ENCODE data around the gene RGS12.

RGS12 gene

DNA sequence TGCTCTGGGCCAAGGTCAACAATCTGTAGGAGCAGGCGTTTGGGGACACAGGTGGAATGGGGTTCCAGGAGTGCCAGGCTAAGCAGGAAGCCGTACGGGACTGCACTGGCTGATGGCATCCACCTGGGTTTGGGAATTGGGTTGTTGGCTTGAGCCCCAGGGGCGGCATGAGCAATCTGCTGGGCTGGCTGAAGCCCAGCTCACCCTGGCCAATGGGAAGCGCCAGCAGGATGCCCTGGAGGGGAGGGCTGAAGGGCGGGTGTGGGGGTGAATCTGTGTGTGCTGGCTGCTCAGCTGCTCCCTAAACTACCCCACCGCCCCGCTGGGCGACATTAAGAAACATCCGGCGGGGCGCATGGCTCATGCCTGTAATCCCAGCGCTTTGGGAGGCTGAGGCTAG is 8.9 kb upstream of the RGS12 start:
- DNase-seq (ENCODE audit: low spot score), result no peak

DNA sequence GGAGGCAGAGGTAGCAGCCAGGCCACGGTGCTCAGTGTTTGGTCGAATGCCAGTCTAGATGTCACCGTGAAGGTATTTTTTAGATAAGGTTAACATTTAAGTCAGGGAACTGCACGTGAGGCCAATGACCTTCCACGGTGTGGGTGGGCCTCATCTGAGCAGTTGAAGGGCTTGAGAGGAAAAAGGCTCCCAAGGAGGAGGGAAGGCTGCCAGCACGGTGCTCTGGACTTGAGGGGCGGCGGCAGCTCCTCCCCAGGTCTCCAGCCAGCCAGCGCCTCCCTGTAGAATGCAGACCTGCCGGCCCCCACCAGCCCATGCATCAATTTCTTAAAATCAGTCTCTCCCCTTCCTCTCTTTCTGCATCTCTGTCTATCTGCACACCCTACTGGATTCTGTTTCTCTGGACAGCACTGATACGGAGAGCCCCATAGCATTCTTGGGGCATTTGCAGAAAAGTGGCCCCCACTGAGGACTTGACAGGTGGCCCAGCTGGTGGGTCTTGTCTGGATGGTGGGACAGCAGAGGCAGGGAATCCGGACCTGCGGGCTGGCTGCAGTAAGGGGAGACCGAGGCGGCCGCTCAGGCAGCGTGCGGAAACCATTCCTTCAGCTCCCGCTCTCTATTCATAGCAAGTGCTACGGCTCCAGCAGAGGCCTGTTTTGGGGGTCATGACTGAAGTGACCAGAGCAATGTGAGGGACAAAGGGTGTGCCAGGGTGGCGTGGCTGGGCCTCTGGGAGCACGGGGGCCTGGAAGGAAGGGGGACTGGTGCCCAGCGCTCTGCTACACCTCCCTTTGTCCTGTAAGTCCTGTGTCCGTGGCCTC is 7.9 kb upstream of the RGS12 start:
- DNase-seq (ENCODE audit: low spot score), result no peak

DNA sequence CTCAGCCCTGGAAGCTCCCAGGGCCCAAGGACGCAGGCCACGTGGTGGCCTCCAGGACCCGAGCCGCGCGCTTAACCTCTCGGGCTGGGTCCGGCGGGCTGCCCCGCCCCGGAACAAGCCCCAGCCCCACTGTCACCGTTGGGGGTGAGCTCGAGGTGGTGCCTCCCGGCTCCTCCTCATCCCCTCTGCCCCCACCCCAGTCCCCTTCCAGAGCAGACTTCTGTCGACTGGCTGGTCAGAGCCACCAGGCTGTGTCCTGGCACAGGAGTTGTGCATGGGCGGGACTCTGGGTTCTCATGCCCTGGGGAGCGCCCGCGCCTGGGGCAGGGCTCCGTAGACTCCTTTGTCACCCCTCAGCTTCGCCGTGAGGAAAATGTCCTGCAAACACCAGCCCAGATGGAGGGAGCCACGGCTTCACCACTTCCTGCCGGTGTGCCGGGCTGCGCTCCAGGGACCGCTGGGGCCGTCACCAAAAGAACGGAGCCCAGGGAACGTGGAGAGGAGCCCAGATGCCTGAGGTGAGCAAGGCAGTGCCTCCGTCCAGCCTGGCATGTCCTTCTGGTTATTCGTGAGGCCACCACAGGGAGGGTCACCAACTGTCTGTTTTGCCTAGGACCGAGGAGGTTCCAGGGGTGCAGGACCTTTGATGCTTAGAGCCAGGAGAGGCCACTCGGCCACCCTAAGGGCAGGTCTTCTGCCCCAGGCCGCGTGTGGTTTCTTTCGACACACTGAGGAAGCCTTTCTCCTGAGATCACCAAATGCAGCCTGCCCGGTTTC is 7.1 kb upstream of the RGS12 start:
- DNase-seq (ENCODE audit: low spot score), result no peak

DNA sequence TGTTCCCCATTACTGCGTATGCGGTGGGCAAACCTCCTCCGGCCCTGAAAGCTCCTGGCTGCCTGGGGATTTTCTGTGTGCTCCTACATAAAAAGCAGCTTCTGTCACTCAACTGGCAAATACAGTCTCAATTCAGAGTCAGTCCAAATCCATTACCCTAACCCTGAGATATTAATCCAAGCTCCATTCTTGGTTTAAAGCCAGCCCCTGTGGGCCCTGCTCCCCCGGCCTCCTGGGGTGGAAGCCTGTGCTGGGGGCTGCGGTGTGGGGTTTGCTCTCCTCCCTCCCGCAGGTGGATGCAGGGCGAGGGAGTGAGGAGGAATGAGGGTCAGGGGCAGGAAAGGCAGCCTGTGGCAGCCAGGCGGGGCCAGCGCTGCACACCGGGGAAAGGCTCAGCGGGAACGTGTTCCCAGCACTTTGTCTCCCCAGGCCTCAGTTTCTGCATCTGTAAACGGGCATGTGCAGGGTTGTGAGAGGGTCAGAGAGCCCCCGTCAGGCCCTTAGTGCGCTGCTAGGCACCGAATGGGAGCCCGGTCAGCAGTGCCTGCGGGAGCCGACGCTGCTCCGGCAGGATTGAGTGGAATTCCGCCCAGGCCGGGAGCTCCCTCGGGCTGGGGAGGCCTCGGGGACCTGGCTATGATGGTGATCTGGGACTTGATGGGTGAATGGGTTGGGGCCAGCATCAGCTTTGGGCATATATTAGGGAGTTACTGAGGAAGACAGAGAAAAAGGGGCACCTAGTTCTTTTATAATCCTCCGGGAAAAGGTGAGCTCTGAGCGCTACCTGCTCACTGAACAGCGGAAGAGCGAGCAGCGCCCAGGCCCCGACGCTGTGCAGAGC is 6.3 kb upstream of the RGS12 start:
- DNase-seq (ENCODE audit: low spot score), result no peak

DNA sequence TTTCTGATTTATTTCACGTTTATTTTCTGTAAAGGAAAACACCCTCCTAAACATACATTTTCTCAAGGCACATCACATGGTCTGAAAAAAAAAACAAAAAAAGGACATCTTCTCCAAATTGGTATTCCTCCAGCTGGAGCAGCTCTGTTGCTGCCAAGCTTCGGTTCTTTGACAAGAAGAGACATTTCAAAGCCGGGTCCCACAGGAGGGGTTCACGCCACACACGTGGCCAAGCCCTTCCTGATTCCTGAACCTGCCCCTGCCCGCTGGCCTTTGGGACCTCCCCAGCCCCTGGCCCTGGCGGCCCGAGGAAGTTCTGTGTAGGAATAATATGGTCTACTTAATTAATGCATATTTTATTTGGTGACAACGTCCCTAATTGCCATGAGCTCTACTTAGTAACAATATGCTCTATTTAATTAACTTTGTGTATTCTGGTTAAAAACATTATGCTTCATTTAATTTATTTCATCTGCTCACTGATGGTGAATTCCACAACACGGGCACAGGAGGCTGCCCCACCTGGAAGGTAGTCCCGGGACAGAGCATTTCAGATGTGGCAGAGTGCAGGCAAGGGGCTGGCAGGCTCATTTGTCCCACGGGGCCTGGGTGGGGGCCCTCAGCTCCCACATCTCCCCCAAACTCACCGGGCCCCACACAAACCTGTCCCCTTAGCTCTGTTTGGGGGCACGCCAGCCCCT is 5.4 kb upstream of the RGS12 start:
- no peak for DNase-seq (ENCODE audit: low spot score)

DNA sequence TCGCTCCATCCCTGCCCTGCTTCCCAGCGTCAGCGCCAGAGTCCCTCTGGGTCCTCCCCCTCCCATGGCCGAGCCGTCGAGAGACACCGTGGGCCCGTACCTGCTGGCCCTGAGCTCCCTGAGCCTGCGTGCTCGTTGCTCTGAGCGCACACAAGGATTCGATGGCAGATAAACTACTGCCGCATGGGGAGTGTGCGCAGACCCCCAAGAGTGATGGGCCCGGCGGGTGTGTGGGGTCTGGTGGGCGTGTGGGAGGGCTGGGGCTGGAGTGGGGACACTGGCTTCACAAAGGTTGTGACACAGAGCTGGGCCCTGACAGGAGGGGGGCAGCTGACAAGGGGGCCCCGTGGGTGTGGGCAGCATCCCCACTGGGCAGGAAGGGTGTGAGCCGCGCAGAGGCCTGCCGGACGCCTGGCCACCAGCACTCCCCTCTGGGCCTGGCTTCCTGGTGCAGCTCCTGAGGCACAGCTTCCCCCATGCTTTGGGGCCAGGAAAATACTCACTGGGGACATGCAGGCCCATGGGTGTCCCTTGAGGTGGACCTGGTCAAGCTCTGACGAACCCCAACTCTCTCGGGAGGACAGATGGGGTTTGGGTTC is 4.8 kb upstream of the RGS12 start:
- DNase-seq (ENCODE audit: low spot score), result no peak

DNA sequence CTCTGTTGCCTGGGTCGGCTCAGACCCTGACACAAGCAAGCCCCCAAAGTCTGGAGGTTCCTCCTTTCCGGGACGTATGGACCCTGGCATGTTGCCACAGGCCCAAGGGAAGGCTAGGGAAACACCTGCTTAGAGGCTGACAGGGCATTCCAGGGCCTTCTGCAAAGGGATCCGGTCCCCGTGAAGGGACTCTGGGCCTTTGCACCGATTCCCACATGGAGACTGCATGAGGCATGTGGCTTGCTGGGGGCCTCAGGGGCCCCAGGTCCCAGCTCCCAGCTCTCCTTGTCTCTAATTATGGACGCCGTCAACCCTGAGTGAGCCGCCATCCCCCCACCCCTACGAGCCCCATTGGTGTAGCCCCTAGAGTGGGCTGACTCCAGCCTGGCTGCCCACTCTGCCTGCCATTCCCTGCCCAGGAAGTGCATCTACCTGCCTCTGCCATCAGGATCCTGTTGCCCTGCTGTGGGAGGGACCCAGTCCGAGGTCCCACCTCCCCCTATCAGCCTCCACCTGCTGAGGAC is 4.2 kb upstream of the RGS12 start:
- DNase-seq (ENCODE audit: low spot score), result no peak

DNA sequence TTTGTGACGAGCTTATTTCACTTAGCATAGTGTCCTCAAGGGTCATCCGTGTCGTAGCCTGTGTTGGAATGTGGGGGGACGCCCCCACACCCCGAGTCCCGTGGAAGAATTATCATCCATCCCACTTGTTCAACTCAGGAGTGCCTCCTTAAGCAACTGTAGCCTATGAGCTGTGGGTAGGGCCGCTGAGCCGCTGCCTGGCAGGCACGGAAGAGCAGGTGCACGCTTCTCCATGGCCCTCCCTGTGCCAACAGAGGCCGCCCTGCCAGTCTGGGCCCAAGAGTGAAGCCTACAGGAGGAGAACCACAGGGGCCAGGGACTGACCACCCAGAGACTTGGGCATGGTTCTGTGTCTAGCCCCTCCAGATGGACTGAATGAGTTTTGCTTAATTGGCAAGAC is 2.3 kb upstream of the RGS12 start:
- no peak for DNase-seq (ENCODE audit: low spot score)

DNA sequence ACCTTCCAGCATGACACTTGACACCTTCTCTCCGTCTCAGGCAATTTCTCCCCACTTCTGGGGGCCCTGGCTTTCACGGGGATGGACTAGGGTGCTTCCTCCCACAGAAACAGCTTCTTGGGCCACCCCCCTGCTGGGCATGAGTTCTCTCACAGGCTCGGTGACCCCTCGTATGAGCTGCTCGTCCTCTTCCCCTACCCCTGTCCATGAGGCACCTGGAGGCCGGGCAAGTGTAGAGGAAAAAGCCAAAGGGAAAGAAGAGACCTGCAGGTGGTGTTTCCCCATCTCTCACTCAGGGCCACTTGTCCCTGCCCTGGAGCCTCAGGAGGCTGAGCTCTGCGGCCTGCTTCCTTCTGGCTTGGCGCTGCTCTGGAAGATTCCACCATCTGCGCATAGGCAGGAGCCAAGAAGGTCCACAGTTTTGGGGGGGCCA is 1.9 kb upstream of the RGS12 start:
- DNase-seq (ENCODE audit: low spot score), result no peak

DNA sequence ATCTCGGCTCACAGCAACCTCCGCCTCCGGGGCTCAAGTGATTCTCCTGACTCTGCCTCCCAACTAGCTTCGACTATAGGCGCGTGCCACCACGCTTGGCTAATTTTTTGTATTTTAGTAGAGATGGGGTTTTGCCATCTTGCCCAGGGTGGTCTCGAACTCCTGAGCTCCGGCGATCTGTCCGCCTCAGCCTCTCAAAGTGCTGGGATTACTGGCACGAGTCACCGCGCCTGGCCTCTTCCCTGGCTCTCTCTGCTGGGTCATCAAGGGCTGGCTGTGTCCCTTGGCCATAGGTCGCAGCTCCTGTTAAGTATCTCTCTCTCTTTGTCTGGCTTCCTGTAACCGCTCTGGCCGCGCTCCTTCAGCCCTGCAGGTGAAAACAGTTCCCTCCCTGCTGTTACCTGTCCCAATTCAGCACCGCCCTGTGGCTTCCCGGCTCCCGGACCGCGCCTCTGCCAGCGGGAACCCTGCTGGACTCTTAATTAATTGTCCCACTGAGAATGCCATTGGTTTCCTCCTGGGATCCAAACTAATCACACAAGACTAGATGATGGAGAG is 1.3 kb upstream of the RGS12 start:
- peak; percentile 16 for DNase-seq (ENCODE audit: low spot score)

DNA sequence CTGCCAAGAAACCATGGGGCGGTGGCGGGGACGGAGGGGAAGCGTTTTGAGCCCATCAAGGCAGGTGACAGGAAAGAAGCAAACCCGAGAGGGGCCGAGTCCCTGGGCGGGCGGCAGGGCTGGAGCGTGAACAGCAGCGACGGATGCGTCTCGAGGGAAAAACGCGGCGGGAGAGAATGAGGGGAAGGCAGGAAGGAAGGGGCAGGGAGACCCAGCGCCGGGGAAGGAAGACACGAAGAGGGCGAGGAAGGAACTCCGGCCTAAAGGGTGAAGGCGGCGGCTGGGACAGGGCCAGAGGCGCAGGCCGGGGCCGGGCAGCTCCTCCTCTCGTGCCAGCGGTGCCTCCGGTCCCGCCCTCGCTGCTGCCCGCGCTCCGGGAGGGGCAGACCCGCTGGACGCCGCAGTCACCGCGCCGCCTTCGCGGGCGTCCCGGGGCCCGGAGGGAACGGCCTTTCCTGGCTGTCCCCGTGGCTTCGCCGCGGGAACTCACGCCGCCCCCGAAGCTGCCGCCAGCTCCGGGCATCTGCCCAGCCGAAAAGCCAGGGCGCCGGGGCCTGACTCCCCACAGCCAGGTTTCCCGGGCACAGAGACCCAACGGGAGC is 751 bp upstream of the RGS12 start:
- DNase-seq (ENCODE audit: low spot score), result peak; percentile 40

DNA sequence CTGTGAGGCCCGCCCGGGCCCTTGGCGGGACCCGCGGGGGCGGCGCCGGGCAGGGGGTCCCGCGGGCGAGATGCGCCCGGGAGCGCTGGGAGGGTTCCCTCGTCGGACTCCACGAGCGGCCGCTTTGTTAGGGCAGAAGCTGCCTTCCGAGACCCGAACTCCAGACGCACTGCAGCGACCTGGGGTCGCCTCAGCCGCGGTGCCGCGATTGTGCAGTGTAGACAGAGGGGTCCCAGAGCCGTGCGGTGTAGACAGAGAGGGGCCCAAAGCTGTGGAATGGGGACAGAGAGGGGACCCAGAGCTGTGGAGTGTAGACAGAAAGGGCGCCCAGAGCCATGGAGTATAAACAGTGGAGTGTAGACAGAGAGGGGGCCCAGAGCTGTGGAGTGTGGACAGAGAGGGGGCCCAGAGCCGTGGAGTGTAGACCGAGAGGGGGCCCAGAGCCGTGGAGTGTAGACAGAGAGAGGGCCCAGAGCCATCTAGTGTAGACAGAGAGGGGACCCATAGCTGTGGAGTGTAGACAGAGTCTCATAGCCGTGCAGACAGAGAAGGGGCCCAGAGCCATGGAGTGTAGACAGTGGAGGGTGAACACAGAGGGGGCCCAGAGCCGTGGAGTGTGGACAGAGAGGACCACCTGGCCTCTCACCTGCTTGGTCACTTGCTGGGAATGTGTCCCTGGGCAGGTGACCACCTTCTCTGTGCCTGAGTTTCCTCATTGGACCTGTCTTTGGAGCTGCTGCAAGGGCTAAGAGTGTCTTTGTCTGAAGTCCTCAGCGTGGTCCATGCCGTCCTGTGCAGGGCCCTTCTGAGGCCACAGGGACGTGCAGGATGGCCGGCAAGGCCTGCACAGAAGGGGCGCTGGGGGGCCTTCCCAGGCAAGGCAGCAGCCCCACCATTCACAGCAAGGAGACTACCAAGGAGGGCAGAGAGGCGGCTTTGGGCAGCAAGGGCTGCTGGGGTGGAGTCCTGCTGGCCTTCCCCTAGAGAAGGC is 875 bp downstream of the RGS12 start:
- no peak for DNase-seq (ENCODE audit: low spot score)

DNA sequence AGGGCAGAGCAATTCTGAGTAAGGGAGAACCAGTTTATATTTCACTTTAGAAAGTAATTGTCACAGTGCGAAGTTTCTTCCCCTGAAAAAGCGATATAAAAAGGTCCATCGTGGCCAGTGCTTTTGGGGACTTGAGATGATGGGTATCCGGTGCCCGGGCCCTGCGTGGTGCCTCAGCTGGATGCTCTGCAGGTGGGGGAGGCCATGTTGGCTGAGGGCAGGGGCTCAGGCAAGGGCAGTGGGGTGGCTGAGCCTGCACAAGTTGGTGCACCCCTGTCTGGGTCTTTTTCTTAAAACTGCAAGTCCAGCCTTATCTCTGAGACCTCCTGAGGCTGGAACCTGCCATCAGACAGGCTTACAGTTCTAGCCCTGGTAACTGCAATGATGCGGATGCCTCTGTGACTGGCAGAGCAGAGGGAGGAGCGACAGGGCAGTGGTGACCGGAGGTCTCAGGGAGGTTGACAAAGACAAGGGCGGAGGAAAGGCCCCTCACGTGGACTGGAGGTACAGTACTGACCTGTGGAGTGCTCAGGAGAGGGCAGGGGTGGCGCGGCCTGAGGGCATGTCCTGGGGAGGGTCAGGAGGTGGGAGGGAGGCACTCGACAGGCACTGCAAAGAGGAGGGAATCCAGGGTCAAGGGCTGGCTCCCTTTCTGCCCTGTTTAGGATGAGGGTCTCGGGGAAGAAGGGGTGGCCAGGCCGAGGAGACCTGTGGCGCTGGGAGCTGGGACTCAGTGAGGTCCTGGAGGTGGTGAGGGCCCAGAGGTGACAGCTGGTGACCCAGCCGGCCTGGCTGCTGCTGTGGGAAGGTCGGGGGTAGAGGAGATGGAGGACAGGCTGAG is 1.8 kb downstream of the RGS12 start:
- no peak for DNase-seq (ENCODE audit: low spot score)

DNA sequence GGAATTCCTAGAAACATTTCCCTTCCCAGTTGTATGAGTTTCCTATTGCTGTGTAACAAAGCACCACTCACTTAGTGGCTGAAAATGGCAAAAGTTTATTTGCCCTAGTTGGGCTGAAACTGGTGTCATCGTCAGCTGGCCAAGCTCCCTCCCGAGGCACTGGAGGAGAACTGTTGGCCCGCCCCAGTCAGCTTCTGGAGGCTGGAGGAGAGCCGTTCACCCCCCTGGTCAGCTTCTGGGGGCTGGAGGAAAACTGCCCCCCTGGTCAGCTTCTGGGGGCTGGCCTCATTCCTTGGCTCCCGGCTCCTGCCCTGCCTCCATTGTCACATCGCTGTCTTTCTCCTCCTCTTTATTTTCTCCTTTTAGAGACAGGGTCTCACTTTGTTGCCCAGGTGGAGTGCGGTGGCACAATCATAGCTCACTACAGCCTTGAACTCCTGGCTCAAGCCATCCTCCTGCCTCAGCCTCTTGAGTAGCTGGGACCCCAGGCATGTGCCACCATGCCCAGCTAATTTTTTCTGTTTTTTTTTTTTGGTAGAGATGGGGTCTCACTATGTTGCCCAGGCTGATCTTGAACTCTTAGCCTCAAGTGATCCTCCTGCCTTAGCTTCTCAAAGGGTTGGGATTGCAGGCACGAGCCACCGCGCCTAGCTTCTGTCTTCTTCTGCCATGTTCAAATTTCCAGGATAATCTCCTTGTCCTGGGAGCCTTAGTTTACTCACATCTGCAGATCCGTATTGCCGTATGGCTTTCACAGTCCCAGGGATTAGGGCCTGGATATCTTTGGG is 3.2 kb downstream of the RGS12 start:
- DNase-seq (ENCODE audit: low spot score), result no peak

DNA sequence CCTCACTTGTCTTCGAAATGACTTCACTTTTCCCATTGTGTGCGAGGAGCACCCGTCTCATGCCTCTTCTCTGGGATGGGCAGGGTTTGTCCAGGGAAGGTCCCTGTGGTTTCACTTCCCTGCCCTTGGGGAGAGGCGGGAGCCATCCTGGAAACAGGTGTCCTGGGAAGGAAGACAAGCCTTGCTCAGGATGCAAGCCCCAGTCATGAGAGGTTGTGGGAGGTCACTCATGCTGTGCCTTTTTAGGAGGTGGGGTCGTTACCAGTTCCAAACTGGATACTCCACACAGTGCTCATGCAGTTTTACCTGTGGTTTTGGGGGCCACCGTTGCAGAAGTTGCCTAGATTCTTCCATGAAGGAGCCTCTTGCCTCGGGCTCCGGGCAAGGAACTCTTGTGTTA is 3.8 kb downstream of the RGS12 start:
- no peak for DNase-seq (ENCODE audit: low spot score)

DNA sequence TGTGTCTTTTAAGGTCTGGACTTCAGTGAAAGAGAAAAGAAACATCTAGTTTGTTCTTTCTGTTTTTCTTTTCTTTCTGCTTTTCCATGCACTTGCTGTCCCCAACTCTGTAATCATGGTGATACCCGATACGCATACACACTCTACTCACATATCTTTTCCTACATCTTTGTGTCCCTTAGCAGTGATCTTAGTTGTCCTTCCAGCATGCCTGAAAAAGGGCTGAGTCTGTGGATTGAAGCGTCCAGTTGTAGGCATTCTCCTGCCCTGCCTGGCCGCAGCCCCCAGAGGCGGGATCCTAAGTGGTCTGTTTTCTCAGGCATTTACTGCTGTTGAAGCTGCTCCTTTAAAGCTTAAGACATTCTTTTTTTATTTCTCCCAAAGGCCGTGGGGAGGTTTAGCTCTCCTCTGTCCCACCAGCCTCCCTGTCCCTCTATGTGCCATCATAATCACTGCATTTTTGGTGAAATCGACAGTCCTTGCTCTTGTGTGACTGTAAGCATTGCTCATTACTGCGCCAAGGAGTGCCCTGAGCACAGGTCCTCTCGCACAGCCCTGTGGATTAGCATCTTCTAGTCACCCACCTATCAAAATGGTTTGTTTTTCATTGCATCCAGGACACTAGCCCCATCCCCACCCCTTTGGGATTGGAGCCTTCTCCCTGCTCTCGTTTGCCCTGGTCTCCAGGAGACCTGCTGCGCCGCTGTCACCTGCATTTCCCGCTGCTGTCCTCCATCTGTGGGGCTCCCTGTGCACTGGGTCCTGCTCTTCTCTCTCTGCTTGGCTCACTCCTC is 4.4 kb downstream of the RGS12 start:
- no peak for DNase-seq (ENCODE audit: low spot score)
